Stimulated activated CD8-positive, alpha-beta memory T cell treated with anti-CD3 and anti-CD28 coated beads, Interleukin-7, amount 100 ng/mL, for 4 hours (primary cell): ENCODE measurements around the gene PHKA2.
"Not testable (repeated sequence)": the region's sequence is repeated elsewhere in the genome, so short reads cannot be mapped to it uniquely, and the experiment has no call there.

Experiments used
- DNase-seq, 2 donors: peaks; one replicate each; pipeline ENCODE4 v3.0.0-alpha.2; 2020; ENCODE audit warnings: low read depth in 2 of 2

PHKA2 gene

GRCh38 chrX:18983666-18984380, at the start of gene PHKA2:
PHKA2 (minus strand) TSS chrX:18984114; CDS start chrX:18983932, 182 bp downstream.
- DNase-seq: peak in 1 of 2 donors; percentile 2

GRCh38 chrX:19030805-19031204, 46.9 kb upstream of the PHKA2 start:
- DNase-seq: no peak

GRCh38 chrX:19028560-19028959, 44.6 kb upstream of the PHKA2 start:
- no peak for DNase-seq

- no peak for DNase-seq
These were observed 40.5 kb upstream of the PHKA2 start for GRCh38 chrX:19024366-19024765.

- DNase-seq: no peak
These were observed 36.1 kb upstream of the PHKA2 start for GRCh38 chrX:19019996-19020395.

- no peak for DNase-seq
These were observed 33.4 kb upstream of the PHKA2 start for GRCh38 chrX:19017271-19017670.

GRCh38 chrX:19016614-19017013, 32.7 kb upstream of the PHKA2 start:
- DNase-seq: not testable (repeated sequence)

- no peak for DNase-seq
These were observed 24.0 kb upstream of the PHKA2 start for GRCh38 chrX:19007868-19008267.

- DNase-seq: no peak
These were observed 23.1 kb upstream of the PHKA2 start for GRCh38 chrX:19007011-19007410.

- no peak for DNase-seq
These were observed 22.0 kb upstream of the PHKA2 start for GRCh38 chrX:19005909-19006308.

GRCh38 chrX:19003756-19004155, 19.8 kb upstream of the PHKA2 start:
- DNase-seq: no peak

- DNase-seq: no peak
These were observed 14.7 kb upstream of the PHKA2 start for GRCh38 chrX:18998653-18999052.

- no peak for DNase-seq
These were observed 14.0 kb upstream of the PHKA2 start for GRCh38 chrX:18997916-18998315.

GRCh38 chrX:18996536-18996935, 12.6 kb upstream of the PHKA2 start:
- no peak for DNase-seq

GRCh38 chrX:18995221-18995620, 11.3 kb upstream of the PHKA2 start:
- no peak for DNase-seq

GRCh38 chrX:18994713-18995112, 10.8 kb upstream of the PHKA2 start:
- DNase-seq: no peak

- no peak for DNase-seq
These were observed 8.9 kb upstream of the PHKA2 start for GRCh38 chrX:18992829-18993228.

- no peak for DNase-seq
These were observed 1.2 kb upstream of the PHKA2 start for GRCh38 chrX:18985186-18985435.

- peak; percentile 76 to 82 for DNase-seq
These were observed 669 bp upstream of the PHKA2 start for GRCh38 chrX:18984381-18985185.

- no peak for DNase-seq
These were observed 2.6 kb downstream of the PHKA2 start for GRCh38 chrX:18981124-18981807.

GRCh38 chrX:18980262-18980661, 3.7 kb downstream of the PHKA2 start:
- not testable (repeated sequence) for DNase-seq

GRCh38 chrX:18974993-18975392, 8.9 kb downstream of the PHKA2 start:
- no peak for DNase-seq
